Stimulated activated CD4-positive, alpha-beta T cell treated with anti-CD3 and anti-CD28 coated beads, Interleukin-2, amount 100 ng/mL, for 48 hours (primary cell): Measurements from ENCODE around the gene ICA1.
A peak's percentile ranks its signal among the peaks of the same experiment; 100 is the strongest.
"Not testable (repeated sequence)": the region's sequence is repeated elsewhere in the genome, so short reads cannot be mapped to it uniquely, and the experiment has no call there.

Source experiments
- DNase-seq, 2 donors: peaks; one replicate each; pipeline ENCODE4 v3.0.0-alpha.2; 2020

ICA1 gene

DNA sequence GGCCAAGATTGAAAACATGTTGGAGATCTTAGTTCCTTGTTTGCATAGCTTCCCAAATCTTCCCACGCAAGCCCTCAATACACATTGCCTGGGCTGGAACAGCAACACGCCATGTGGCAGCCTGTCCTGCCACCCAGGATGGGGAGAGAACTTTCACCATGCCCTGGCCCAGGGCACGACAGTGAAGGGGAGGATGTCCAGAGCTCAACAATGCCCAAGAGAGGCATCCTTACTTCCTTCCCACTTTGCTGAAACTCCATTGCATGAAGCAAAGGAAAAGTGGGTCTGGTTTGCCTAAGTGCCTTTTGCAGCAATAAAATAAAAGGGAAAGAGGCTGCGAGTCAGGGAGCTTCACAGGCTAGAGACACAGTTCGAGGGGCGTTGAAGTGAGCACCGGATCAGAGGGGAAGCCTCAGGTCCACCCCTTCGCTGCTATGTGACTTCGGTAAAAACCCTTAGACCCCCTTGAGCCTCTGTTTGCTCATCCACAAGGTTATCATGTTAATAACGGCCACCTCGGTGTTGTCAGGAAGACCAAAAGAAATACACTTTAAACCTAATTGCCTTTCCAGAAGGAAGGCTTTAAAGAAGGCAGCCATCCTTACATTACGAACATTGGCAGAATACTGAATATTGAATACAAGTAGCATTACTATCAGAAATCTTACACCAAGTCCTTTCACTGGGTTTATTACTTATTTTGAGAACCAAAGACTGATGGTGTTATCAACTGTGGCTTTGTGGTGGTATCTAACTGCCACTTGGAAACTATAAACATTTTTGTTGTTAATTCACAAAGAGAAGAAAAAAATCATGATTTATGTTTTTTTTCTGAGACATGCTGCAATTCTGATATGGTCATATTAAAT lies 133.3 kb downstream of the ICA1 start:
- no peak for DNase-seq

DNA sequence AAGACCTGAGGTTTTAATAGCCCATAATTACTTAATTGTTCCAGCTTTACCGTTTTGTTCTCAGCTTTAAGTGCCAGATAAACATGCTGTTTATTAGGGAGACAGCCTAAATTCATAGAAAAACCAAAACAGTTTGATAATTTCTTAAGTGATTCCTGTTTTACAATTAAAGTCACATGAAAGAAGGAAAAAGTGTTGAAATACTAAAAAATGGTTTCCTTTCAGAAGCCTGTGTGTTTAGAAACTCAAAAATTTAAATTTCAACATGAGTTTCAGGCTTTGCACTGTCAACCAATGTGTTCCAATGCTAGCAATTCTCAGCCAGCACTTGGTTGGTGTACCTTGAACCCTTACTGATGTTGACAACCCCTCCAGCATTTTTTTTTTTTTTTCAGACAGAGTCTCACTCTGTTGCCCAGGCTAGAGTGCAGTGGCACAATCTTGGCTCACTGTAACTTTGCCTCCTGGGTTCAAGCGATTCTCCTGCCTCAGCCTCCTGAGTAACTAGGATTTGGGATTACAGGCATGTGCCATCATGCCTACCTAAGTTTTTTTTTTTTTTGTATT lies 135.3 kb downstream of the ICA1 start:
- no peak for DNase-seq

- DNase-seq, result peak; percentile 63 to 66
Measured at GRCh38 chr7:8125680-8126444, 136.1 kb downstream of the ICA1 start.

GRCh38 chr7:8121243-8121642 lies 140.7 kb downstream of the ICA1 start:
- no peak for DNase-seq

DNA sequence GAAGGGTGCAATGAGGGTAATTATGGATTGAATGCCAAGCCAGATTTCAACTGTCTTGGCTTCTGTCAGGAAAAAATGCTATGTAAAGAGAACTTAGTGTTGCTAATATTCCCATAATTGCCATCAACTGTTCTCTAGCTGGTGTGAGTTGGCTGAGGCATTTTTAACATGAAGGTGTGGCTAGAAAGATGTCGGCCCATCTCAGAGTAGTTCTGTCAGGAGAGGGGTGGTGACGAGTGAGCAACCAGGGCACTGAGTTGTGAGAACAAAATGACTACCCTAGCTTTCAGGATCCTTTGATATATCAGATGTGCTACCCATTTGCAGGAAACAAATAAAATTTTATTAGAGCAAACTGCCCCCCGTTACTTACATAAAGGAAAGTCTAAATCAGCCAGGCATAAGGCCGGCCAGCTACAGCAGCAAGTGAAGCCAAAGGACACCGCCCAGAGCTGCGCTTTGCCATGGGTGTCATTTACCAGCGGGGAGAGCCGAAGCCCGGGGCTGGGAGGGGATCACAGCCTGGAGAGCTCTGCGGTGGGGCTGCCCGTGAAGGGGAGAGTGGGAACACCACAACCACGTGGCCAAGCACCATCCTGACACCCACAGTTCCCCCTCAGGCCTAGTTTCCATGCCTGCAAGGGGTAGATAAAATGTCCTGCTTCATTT lies 141.4 kb downstream of the ICA1 start:
- DNase-seq, result no peak

GRCh38 chr7:8119262-8119661 lies 142.7 kb downstream of the ICA1 start:
- DNase-seq, result no peak

- no peak for DNase-seq
Measured at GRCh38 chr7:8117195-8117594, 144.8 kb downstream of the ICA1 start.

- no peak for DNase-seq
Measured at GRCh38 chr7:8115547-8116402, 146.2 kb downstream of the ICA1 start.

- DNase-seq, result no peak
Measured at GRCh38 chr7:8114175-8114574, 147.8 kb downstream of the ICA1 start.

GRCh38 chr7:8113184-8113583 lies 148.8 kb downstream of the ICA1 start:
- no peak for DNase-seq

DNA sequence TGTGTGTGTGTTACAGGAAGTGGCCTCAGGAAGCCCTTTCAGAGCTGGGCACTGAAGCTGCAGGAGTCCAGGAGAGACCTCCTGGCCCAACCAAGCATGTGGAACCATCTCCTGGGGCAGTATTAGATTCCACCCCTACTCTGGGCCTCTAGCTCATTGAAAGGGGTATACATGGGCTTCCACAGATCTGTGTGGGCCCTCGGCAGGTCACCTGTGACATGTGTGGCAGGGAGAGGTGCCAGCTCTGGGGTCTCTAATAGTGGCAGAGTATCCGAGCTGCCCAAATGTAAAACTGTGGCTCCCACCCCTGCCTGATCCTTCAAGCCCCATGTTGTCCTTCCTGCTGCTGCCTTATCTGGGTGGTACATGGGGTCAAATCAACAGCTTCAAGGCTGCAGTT lies 149.3 kb downstream of the ICA1 start:
- no peak for DNase-seq

DNA sequence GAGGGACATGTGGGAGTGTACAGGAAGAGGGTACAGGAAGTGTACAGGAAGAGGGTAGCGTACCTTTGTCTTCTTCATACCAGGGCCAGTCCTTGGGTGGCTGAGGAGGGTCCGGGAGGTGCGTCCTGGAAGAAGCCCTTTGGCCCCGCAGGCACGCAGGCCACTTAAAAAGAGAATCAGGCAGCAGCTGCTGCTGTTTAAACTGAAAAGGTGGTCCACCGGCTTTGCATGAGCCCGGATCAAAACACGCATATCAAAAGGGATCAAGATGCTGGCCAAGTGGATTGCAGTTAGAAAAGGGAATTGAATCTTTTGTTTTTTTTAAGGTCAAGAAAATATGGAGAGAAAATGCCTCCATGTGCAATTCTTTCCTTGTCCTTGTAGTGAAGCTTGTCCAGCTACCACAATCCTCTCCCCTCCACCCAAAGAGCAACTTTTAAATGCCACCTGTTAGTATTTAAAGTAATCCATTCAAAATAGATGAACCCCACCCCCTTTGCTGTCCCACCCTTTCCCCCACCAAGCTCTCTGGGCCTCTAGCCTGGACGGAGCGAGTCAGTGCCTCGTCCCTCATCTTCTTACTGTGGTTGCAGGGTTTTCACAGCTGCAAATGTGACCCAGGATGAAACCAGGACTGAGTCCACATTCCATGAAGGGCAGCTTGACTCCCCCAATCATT lies 150.5 kb downstream of the ICA1 start:
- no peak for DNase-seq

DNA sequence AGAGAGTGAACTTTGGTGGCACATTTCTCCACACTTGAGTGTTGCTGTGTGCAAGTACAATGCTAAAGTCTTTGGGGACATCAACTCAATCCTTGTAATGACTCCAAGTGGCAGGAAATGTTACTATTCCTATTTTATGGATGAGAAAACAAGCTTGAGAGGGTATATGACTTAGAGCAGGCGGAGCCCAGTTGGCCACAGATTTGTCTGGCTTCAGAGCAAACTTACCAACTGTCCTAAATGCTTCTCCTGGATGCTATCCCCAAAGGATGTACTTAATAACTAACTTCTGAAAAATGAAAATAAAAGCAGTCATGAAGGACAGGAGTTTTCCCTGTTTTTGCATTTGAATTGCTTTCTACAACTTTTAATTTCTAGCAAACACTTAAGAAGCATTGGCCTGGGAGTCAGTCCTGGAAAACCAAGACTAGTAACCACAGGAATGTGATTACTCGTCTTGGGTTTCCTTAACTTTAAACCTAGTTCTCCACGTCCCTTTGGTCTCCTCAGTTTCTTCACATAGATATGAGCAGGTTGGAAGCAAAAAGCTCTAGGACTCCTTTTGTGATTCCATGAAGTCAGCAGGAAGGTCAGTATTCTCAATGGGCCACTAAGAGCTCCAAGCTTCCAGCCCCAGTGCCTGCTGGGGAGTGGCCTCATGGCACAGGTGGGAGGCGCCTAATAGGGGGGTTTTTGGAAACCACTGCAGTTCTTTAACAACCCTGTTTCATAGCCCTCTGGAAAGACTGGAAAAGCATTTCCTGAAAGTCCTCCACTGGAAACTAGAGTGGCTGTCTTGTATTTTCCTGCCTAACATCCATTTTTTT lies 152.6 kb downstream of the ICA1 start:
- DNase-seq, result no peak

- DNase-seq, result no peak
Measured at GRCh38 chr7:8105449-8106095, 156.4 kb downstream of the ICA1 start.

DNA sequence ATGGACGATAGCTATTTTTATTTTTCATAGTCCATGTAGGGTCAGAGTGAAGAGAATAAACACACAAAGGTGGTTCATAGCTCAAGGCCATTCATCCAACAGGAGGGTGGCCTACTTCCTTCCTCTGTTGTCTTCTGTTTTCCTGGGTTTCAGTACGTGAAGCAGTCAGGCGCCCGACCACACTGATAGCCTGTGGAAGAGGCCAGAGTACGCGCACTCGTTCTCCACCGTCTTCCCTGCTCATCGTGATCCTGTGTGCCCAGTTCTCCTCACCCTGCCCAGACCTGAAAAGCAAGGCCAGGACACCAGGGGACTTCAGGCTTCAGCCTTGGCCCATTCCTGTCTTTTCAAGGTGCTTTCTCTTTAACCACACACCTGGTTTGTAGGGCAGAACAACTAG lies 158.7 kb downstream of the ICA1 start:
- DNase-seq, result no peak

DNA sequence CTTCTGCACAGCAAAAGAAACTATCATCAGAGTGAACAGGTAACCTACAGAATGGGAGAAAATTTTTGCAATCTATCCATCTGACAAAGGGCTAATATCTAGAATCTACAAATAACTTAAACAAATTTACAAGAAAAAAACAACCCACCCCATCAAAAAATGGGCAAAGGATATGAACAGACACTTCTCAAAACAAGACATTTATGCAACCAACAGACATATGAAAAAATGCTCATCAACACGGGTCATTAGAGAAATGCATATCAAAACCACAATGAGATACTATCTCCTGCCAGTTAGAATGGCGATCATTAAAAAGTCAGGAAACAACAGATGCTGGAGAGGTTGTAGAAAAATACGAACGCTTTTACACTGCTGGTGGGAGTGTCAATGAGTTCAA lies 160.7 kb downstream of the ICA1 start:
- not testable (repeated sequence) for DNase-seq

DNA sequence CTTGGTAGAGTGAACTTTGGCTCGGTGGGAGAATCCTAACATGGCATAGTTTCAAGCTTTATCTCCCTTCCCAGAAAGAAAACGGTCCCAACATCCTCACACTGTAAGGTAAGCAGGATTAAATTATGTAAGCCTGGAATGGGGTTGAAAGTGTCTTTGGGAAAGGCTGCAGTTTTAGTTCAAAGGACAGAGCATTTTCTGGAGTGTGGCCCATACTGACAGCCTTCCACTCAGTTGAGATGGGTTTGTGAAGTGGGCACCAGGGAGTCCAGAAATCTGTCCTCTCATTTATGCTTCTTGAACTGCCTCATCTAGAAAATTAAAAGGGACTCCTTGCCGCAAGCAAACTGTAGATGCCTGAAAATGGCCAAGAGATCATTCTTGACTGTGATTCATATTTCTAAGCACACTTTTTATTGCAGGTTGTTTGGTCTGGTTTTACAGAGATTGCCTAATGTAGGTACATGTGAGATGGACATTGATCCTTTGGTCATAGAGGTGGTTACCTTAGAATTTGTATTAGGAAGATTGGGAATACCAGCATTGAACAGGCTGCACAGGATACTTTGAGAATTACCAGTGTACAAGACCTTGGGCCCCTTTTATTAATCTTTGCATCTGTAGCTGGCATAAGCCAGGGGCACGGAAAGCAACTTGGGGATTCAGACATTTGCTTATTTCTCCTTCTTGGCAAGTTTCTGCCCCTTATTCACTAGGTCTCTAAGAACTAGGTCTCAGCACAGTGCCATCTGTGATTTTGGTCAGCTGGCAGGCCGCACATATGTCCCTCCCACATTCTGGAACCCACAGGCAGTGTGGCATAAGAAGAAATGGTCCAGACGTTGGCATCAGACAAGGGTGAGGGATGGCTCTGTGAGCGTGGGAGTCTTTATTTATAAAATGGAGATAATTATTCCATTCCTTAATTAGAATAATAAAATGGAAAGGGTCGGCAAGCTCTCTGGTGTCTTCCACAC lies 167.5 kb downstream of the ICA1 start:
- no peak for DNase-seq

DNA sequence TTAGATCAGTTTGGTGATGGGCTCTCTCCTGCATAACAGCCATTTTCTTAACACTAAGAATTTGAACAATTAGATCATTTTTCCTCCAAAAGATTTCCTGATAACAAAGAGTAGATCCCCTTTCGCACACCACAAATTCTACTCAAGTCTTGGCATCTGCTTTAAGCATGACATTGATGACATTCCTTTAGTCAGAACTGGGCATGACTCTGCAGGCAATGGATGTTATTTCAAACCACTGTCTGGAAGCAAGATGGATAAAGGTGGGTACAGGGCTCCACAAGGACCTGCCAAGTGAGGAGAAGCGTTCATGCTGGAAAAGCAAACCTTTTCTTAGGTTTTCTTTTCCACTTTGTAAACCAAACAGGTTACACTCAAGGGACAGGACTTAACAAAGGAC lies 169.8 kb downstream of the ICA1 start:
- DNase-seq, result no peak
